Fibroblast of lung (primary cell): Measurements from ENCODE around the gene BRINP2. TPM values are rescaled to one million over a fixed set of nuclear protein-coding genes. Genes with fewer than 3 reads are reported as not detected.
A peak's percentile ranks its signal among the peaks of the same experiment; 100 is the strongest.

Source experiments
- DNase-seq, 2 donors: peaks; one replicate each; pipeline versions ENCODE4 v3.0.0 to v3.0.0-alpha.2; 2010; ENCODE audit warnings: low read depth in 2 of 2
- H2AFZ ChIP-seq: 2 replicates; pipeline ENCODE4 v1.5.1; 2012; ENCODE audit warnings: low read length, control low read depth, inconsistent platforms
- H3K27ac ChIP-seq: 2 replicates; pipeline ENCODE4 v1.5.1; 2011; ENCODE audit warnings: low read length, control low read depth; ENCODE audit not compliant: insufficient read depth
- H3K27me3 ChIP-seq: 2 replicates; pipeline ENCODE4 v1.5.1; 2011; ENCODE audit warnings: mild to moderate bottlenecking, low read length; ENCODE audit not compliant: control insufficient read depth, insufficient read depth
- H3K36me3 ChIP-seq: 2 replicates; pipeline ENCODE4 v1.5.1; 2011; ENCODE audit warnings: low read length; ENCODE audit not compliant: control insufficient read depth, insufficient read depth
- H3K4me1 ChIP-seq: 2 replicates; pipeline ENCODE4 v1.5.1; 2011; ENCODE audit warnings: low read length; ENCODE audit not compliant: control insufficient read depth, insufficient read depth; ENCODE audit errors: extremely low read depth
- H3K4me2 ChIP-seq: 2 replicates; pipeline ENCODE4 v1.5.1; 2011; ENCODE audit warnings: low read length, control low read depth; ENCODE audit not compliant: insufficient read depth; ENCODE audit errors: extremely low read depth
- H3K4me3 ChIP-seq, 4 experiments: fragments of 200-600 bp in 1 of 4; sonication (generic) in 1 of 4; replicated peaks in 1 of 4; 2 replicates each; pipeline ENCODE4 v1.5.1; 2011 to 2016; ENCODE audit warnings: low read length in 4 of 4, low read depth in 3 of 4, mild to moderate bottlenecking in 3 of 4, control low read depth in 2 of 4, inconsistent platforms in 1 of 4, mixed read lengths in 1 of 4; ENCODE audit not compliant: insufficient read depth in 1 of 4; ENCODE audit errors: control extremely low read depth in 1 of 4
- H3K79me2 ChIP-seq: 2 replicates; pipeline ENCODE4 v1.5.1; 2012; ENCODE audit warnings: mild to moderate bottlenecking, low read length, inconsistent platforms; ENCODE audit not compliant: control insufficient read depth, insufficient read depth
- H3K9ac ChIP-seq: 2 replicates; pipeline ENCODE4 v1.5.1; 2011; ENCODE audit warnings: mild to moderate bottlenecking, low read length, control low read depth; ENCODE audit not compliant: insufficient read depth
- H3K9me3 ChIP-seq: 2 replicates; pipeline ENCODE4 v1.5.1; 2012; ENCODE audit warnings: low read depth, low read length; ENCODE audit not compliant: control insufficient read depth, insufficient read depth
- H4K20me1 ChIP-seq: 2 replicates; pipeline ENCODE4 v1.5.1; 2011; ENCODE audit warnings: low read length; ENCODE audit not compliant: control insufficient read depth, insufficient read depth; ENCODE audit errors: extremely low read depth
- EZH2 ChIP-seq: IDR thresholded peaks from 2 replicates; pipeline ENCODE4 v1.5.1; 2012; ENCODE audit warnings: low read length, control low read depth, mild to moderate bottlenecking; ENCODE audit errors: missing control alignments
- polyA plus RNA-seq, 2 donors: library from polyadenylated mRNA; depleted of rRNA in 1 of 2; stranded (reverse) in 1 of 2; unstranded in 1 of 2; fragments of >200 nt; gene quantifications; 2 replicates each; pipeline ENCODE4 v1.2.1, GENCODE V29; 2011 to 2012; ENCODE audit warnings: missing spikeins in 1 of 2
- total RNA-seq: library from RNA; depleted of rRNA; stranded (reverse); fragments of >200 nt; gene quantifications from 2 replicates; pipeline ENCODE4 v1.2.1, GENCODE V29; 2014
- TF ChIP-seq, protein P1 (sequence below), 2 donors: IDR thresholded peaks in 1 of 2; conservative IDR thresholded peaks in 1 of 2; 1 replicate in 1 of 2; 2 replicates in 1 of 2; pipeline ENCODE4 v1.5.1; 2011 to 2012; ENCODE audit warnings: low read length in 2 of 2, control low read depth in 1 of 2, inconsistent platforms in 1 of 2, low read depth in 1 of 2, mild to moderate bottlenecking in 1 of 2

The BRINP2 gene
- total and polyA plus RNA-seq, 2 donors (not counting 1 experiment from before 2014, with no cell fraction given) = under 0.01 to 0.02 TPM

GRCh38 chr1:177282976-177283375 lies 112.2 kb downstream of the BRINP2 start:
- no peaks in the 10 kb centered on the region for H3K36me3 ChIP-seq
- no peaks in the 10 kb centered on the region for H4K20me1 ChIP-seq
- no peak overlapping the region for H2AFZ ChIP-seq
- H3K9ac ChIP-seq = no peak overlapping the region
- peaks cover 8% of the 10 kb centered on the region for H3K27me3 ChIP-seq
- DNase-seq = no peak
- peaks cover 3% of the 10 kb centered on the region for H3K4me1 ChIP-seq
- no peak for TF ChIP-seq EZH2
- TF ChIP-seq, protein P1, sequence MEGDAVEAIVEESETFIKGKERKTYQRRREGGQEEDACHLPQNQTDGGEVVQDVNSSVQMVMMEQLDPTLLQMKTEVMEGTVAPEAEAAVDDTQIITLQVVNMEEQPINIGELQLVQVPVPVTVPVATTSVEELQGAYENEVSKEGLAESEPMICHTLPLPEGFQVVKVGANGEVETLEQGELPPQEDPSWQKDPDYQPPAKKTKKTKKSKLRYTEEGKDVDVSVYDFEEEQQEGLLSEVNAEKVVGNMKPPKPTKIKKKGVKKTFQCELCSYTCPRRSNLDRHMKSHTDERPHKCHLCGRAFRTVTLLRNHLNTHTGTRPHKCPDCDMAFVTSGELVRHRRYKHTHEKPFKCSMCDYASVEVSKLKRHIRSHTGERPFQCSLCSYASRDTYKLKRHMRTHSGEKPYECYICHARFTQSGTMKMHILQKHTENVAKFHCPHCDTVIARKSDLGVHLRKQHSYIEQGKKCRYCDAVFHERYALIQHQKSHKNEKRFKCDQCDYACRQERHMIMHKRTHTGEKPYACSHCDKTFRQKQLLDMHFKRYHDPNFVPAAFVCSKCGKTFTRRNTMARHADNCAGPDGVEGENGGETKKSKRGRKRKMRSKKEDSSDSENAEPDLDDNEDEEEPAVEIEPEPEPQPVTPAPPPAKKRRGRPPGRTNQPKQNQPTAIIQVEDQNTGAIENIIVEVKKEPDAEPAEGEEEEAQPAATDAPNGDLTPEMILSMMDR (conservative IDR thresholded peaks at IDR 0.05 in 1 of 2, IDR thresholded peaks at IDR 0.05 in 1 of 2; ENCODE audit: low read depth in 1 of 2, low read length in 2 of 2) = no peak
- no peaks in the 10 kb centered on the region for H3K9me3 ChIP-seq
- no peak overlapping the region for H3K4me2 ChIP-seq
- H3K4me3 ChIP-seq = no peak overlapping the region
- no peaks in the 10 kb centered on the region for H3K79me2 ChIP-seq
- no peak overlapping the region for H3K27ac ChIP-seq

- H3K9me3 ChIP-seq = no peaks in the 10 kb centered on the region
- peaks cover 3% of the 10 kb centered on the region for H3K4me1 ChIP-seq
- H3K9ac ChIP-seq = no peak overlapping the region
- no peaks in the 10 kb centered on the region for H3K36me3 ChIP-seq
- no peak for DNase-seq
- TF ChIP-seq, protein P1 (conservative IDR thresholded peaks at IDR 0.05 in 1 of 2, IDR thresholded peaks at IDR 0.05 in 1 of 2; ENCODE audit: low read depth in 1 of 2, low read length in 2 of 2) = no peak
- H3K79me2 ChIP-seq = no peaks in the 10 kb centered on the region
- no peak overlapping the region for H3K27ac ChIP-seq
- no peak overlapping the region for H2AFZ ChIP-seq
- H3K4me3 ChIP-seq = no peak overlapping the region
- peaks cover 8% of the 10 kb centered on the region for H3K27me3 ChIP-seq
- H4K20me1 ChIP-seq = no peaks in the 10 kb centered on the region
- no peak overlapping the region for H3K4me2 ChIP-seq
Measured at GRCh38 chr1:177283380-177283779, 112.6 kb downstream of the BRINP2 start.

GRCh38 chr1:177286396-177286795 lies 115.6 kb downstream of the BRINP2 start:
- no peak for TF ChIP-seq EZH2
- peak; percentile 87 to 95 for DNase-seq
- H3K36me3 ChIP-seq = no peaks in the 10 kb centered on the region

More at GRCh38 chr1:177286396-177286795, 115.6 kb downstream of the BRINP2 start:
- Histone ChIP-seq H3K27me3 (peaks cover 8% of the 10 kb centered on the region), H3K4me2 (peak overlapping the region; percentile 51), H2AFZ (no peak overlapping the region), H3K9ac (no peak overlapping the region), H4K20me1 (no peaks in the 10 kb centered on the region), H3K79me2 (no peaks in the 10 kb centered on the region), H3K4me3 (no peak overlapping the region), H3K27ac (no peak overlapping the region), H3K4me1 (peaks cover 3% of the 10 kb centered on the region), H3K9me3 (no peaks in the 10 kb centered on the region)
